DMS153 treated with DMSO at 0.1 percent for 48 hours (cell line): ENCODE results near the gene RAP2A.

ENCODE experiments used
- DNase-seq: peaks from one replicate; lab custom pipeline; 2025; ENCODE audit not compliant: unreplicated experiment; lab: John Stamatoyannopoulos, UW

Gene RAP2A

GRCh38 chr13:97492684-97493371, 58.9 kb downstream of the RAP2A start:
- DNase-seq: no peak

GRCh38 chr13:97493456-97493855, 59.5 kb downstream of the RAP2A start:
- DNase-seq: peak; percentile 32

GRCh38 chr13:97495678-97496077, 61.7 kb downstream of the RAP2A start:
- DNase-seq: no peak

GRCh38 chr13:97496511-97496910, 62.5 kb downstream of the RAP2A start:
- DNase-seq: no peak

- no peak for DNase-seq
These were observed 63.4 kb downstream of the RAP2A start for GRCh38 chr13:97497400-97497799.

- no peak for DNase-seq
These were observed 64.5 kb downstream of the RAP2A start for GRCh38 chr13:97498419-97498818.

- DNase-seq: no peak
These were observed 65.2 kb downstream of the RAP2A start for GRCh38 chr13:97499181-97499580.

- no peak for DNase-seq
These were observed 68.2 kb downstream of the RAP2A start for GRCh38 chr13:97502181-97502580.

- DNase-seq: no peak
These were observed 68.7 kb downstream of the RAP2A start for GRCh38 chr13:97502706-97503105.

- DNase-seq: no peak
These were observed 71.0 kb downstream of the RAP2A start for GRCh38 chr13:97505017-97505416.

GRCh38 chr13:97506511-97506910, 72.5 kb downstream of the RAP2A start:
- DNase-seq: no peak

GRCh38 chr13:97512732-97513131, 78.8 kb downstream of the RAP2A start:
- DNase-seq: no peak

- DNase-seq: no peak
These were observed 81.7 kb downstream of the RAP2A start for GRCh38 chr13:97515643-97516042.

GRCh38 chr13:97517967-97518366, 84.0 kb downstream of the RAP2A start:
- DNase-seq: no peak
